OCI-LY7 (cell line): ENCODE measurements around the gene RUFY2.

Source experiments
- CTCF ChIP-seq: fragments of 200-600 bp; sonication (generic); conservative IDR thresholded peaks from 2 replicates; pipeline ENCODE4 v1.5.1; 2014; ENCODE audit warnings: mild to moderate bottlenecking, antibody characterized with exemption, low read length, moderate library complexity, mixed read lengths
- EZH2phosphoT487 ChIP-seq: fragments of 200-600 bp; sonication (generic); IDR thresholded peaks from 2 replicates; pipeline ENCODE4 v1.6.1; 2018; ENCODE audit warnings: low read depth, borderline replicate concordance, mild to moderate bottlenecking, mixed run types, antibody characterized with exemption, low read length, moderate library complexity, mixed read lengths

GRCh38 chr10:68353537-68353936 is 53.5 kb downstream of the RUFY2 start:
- TF ChIP-seq CTCF (no peak), EZH2phosphoT487 (no peak)
